K562 (cell line): Measurements from ENCODE around the gene DUSP28. TPM values are rescaled to one million over a fixed set of nuclear protein-coding genes. Genes with fewer than 3 reads are reported as not detected.

Source experiments
- ATAC-seq: fragments of 200-7000 bp; cut with Tn5 transposase; 3 replicates; pipeline ENCODE4 v1.9.1; 2020; ENCODE audit warnings: moderate library complexity
- BruUV-seq: library from RNA; stranded (reverse); fragments of 400-500 nt; replicated peaks from 2 replicates; lab custom pipeline; 2021; lab: Mats Ljungman, UMichigan
- CTCF ChIA-PET: fragments of 300-600 bp; formaldehyde crosslinking; extraction: SDS; loops from one replicate; lab custom pipeline; 2021; ENCODE audit warnings: low intra/inter-chr PET ratio; lab: Yijun Ruan, JAX
- POLR2A ChIA-PET: fragments of 300-600, 350-650 bp; sonication (Branson Sonifier 250); formaldehyde crosslinking; extraction: SDS; loops from one replicate; lab custom pipeline; 2021; ENCODE audit warnings: antibody characterized with exemption, inconsistent platforms; lab: Yijun Ruan, JAX
- DNase-seq, 4 experiments: peaks; one replicate each; pipeline versions ENCODE4 v3.0.0 to v3.0.0-alpha.2; 2011 to 2018; ENCODE audit warnings: low spot score in 3 of 4, mixed read lengths in 3 of 4; ENCODE audit errors: extremely low read depth in 1 of 4
- FAIRE-seq: peaks from 2 replicates; lab custom pipeline; 2011; peaks lifted over from hg19 to GRCh38; lab: Jason Lieb, UNC
- H2AFZ ChIP-seq: 2 replicates; pipeline ENCODE4 v1.6.0; 2011; ENCODE audit warnings: low read depth, low read length, control low read depth, inconsistent platforms
- H3K27ac ChIP-seq: fragments of 200-600 bp; 3 replicates; pipeline ENCODE4 v1.8.0; 2011; ENCODE audit warnings: low read depth, mild to moderate bottlenecking, control low read depth, inconsistent platforms, low read length, moderate library complexity, mixed read lengths; ENCODE audit errors: extremely low read depth
- H3K27me3 ChIP-seq, 2 experiments: fragments of 300-600 bp in 1 of 2; 2 replicates in 1 of 2; 3 replicates in 1 of 2; pipeline versions ENCODE4 v1.6.0 to v1.8.0; 2011; ENCODE audit warnings: inconsistent platforms in 2 of 2, low read length in 2 of 2, mild to moderate bottlenecking in 1 of 2, mixed read lengths in 1 of 2, moderate library complexity in 1 of 2; ENCODE audit not compliant: control insufficient read depth in 2 of 2, insufficient read depth in 2 of 2
- H3K36me3 ChIP-seq: fragments of 300-600 bp; 3 replicates; pipeline ENCODE4 v1.8.0; 2011; ENCODE audit warnings: mild to moderate bottlenecking, low read length, inconsistent platforms; ENCODE audit not compliant: control insufficient read depth, insufficient read depth
- H3K4me1 ChIP-seq, 2 experiments: fragments of 200-600 bp in 1 of 2; replicated peaks in 1 of 2; 2 replicates in 1 of 2; 3 replicates in 1 of 2; pipeline versions ENCODE4 v1.5.1 to v1.8.0; 2011; ENCODE audit warnings: inconsistent platforms in 2 of 2, low read length in 2 of 2, mild to moderate bottlenecking in 1 of 2, mixed read lengths in 1 of 2, moderate library complexity in 1 of 2; ENCODE audit not compliant: control insufficient read depth in 2 of 2, insufficient read depth in 2 of 2
- H3K4me2 ChIP-seq: 2 replicates; pipeline ENCODE4 v1.6.1; 2011; ENCODE audit warnings: low read length, control low read depth, inconsistent platforms, mixed read lengths; ENCODE audit not compliant: insufficient read depth
- H3K4me3 ChIP-seq: fragments of 200-600 bp; sonication (generic), shearing (Covaris generic); 2 replicates; pipeline ENCODE4 v1.5.1; 2016; ENCODE audit warnings: control low read depth, inconsistent platforms
- H3K79me2 ChIP-seq: fragments of 200-600 bp; 3 replicates; pipeline ENCODE4 v1.8.0; 2011; ENCODE audit warnings: low read length, inconsistent platforms; ENCODE audit not compliant: control insufficient read depth, insufficient read depth
- H3K9ac ChIP-seq, 2 experiments: 2 replicates each; pipeline versions ENCODE4 v1.6.0 to v1.6.1; 2011; ENCODE audit warnings: low read depth in 2 of 2, low read length in 2 of 2, control low read depth in 1 of 2, inconsistent platforms in 1 of 2, mild to moderate bottlenecking in 1 of 2, mixed read lengths in 1 of 2; ENCODE audit not compliant: insufficient read depth in 1 of 2
- H3K9me1 ChIP-seq: one replicate; pipeline ENCODE4 v1.6.0; 2011; ENCODE audit warnings: inconsistent platforms, mild to moderate bottlenecking, low read length, moderate library complexity; ENCODE audit not compliant: control insufficient read depth, insufficient read depth
- H3K9me3 ChIP-seq: replicated peaks from 2 replicates; pipeline ENCODE4 v1.5.1; 2011; ENCODE audit warnings: low read depth, low read length, inconsistent platforms; ENCODE audit not compliant: control insufficient read depth, insufficient read depth
- H4K20me1 ChIP-seq: replicated peaks from 2 replicates; pipeline ENCODE4 v1.6.1; 2011; ENCODE audit warnings: low read length, inconsistent platforms, mixed read lengths; ENCODE audit not compliant: control insufficient read depth, insufficient read depth
- BMI1 ChIP-seq: fragments of 150-350 bp; IDR thresholded peaks from 2 replicates; pipeline ENCODE4 v1.6.1; 2014; ENCODE audit warnings: low read length
- TSHZ1 ChIP-seq: fragments of 250-450 bp; sonication (Bioruptor Pico); IDR thresholded peaks from 2 replicates; pipeline ENCODE4 v1.4.0; 2020; ENCODE audit warnings: mild to moderate bottlenecking, moderate library complexity
- WGBS: fragments of 100-300 bp; shearing (Covaris generic); methylation state at CpG from one replicate; pipeline ENCODE4 v1.1.6; 2016; ENCODE audit warnings: low coverage, mixed read lengths; ENCODE audit not compliant: insufficient coverage; ENCODE audit errors: missing lambda C conversion rate; 5-methylcytosine and 5-hydroxymethylcytosine counted together
- in situ Hi-C: fragments of 300-500 bp; cut with MboI; formaldehyde crosslinking; loops from 4 replicates; pipeline ENCODE4 v1.15.0; 2018; ENCODE audit warnings: inconsistent platforms, mixed read lengths
- intact Hi-C: fragments of 100-400 bp; cut with micrococcal nuclease; formaldehyde crosslinking; loops from 2 replicates; pipeline ENCODE4 v1.14.2; 2022
- polyA plus RNA-seq, 8 experiments: library from polyadenylated mRNA; depleted of rRNA in 4 of 8; stranded (reverse) in 5 of 8; unstranded in 3 of 8; fragments of >200 nt; fragmentation: Nextera tagmentation in 2 of 8; fragmentation: Illumina TruSeq in 1 of 8; extraction: Ambion mirVana in 2 of 8; extraction: Trizol in 1 of 8; gene quantifications; 2 replicates each; pipeline versions ENCODE4 v1.2.1 to v1.2.3, GENCODE V29; 2011 to 2014; ENCODE audit warnings: inconsistent platforms in 1 of 8, missing spikeins in 1 of 8
- total RNA-seq, 7 experiments: library from RNA; depleted of rRNA in 6 of 7; stranded (reverse); fragments of >200 nt in 6 of 7; fragmentation: Illumina TruSeq in 2 of 7; extraction: Trizol in 2 of 7; gene quantifications; 2 replicates each; pipeline versions ENCODE4 v1.2.1 to v1.2.3, GENCODE V29; 2011 to 2021; ENCODE audit warnings: low replicate concordance in 1 of 7

The DUSP28 gene
- total and polyA plus RNA-seq, 9 of the 15 experiments (the other 6 are each of a cell fraction or from before 2014, with no cell fraction given): 2.8 to 8.1 (median 4.2) TPM

- no peak for ATAC-seq
- FAIRE-seq: no peak
- Histone ChIP-seq H2AFZ (no peak overlapping the region), H3K79me2 (peaks cover 15% of the 10 kb centered on the region), H3K4me3 (no peak overlapping the region), H3K9me3 (no peaks in the 10 kb centered on the region), H3K27me3 (no peaks in the 10 kb centered on the region), H3K9ac (no peak overlapping the region), H4K20me1 (no peaks in the 10 kb centered on the region; the same call in 1 of the 2 replicates), H3K27ac (no peak overlapping the region), H3K4me2 (no peak overlapping the region), H3K9me1 (peaks cover 8% of the 10 kb centered on the region), H3K36me3 (peaks cover 37% of the 10 kb centered on the region; the same call in 2 of the 3 replicates), H3K4me1 (peaks cover 18 to 48% of the 10 kb centered on the region in 2 experiments)
- intact Hi-C loops: no loop called here
- in situ Hi-C loops: no loop called here
- CTCF ChIA-PET: no interaction called here
- no peak for DNase-seq
- no peak for TF ChIP-seq TSHZ1 (CRISPR knock-in tag)
- TF ChIP-seq BMI1: no peak
- no TSS peak for BruUV-seq
- POLR2A ChIA-PET: interaction anchor here (0.5 to 0.7 kb wide), 4 partner anchors 11 to 526 kb away, joined by 3 read pairs; no protein-coding TSS in a partner anchor
- 97% methylated on average over 3 of the region's 6 CpGs for WGBS
Measured at GRCh38 chr2:240576036-240576435, 15.9 kb downstream of the DUSP28 start.
